Measurements from ENCODE around the gene OXSR1.
A peak's percentile ranks its signal among the peaks of the same experiment; 100 is the strongest.
"Not testable (repeated sequence)": the region's sequence is repeated elsewhere in the genome, so short reads cannot be mapped to it uniquely, and the experiment has no call there.

The OXSR1 gene

GRCh38 chr3:38128303-38128655 is 37.1 kb upstream of the OXSR1 start:
- FAIRE-seq: no peak

- FAIRE-seq: no peak
Observed at GRCh38 chr3:38129058-38129457, 36.3 kb upstream of the OXSR1 start.

- FAIRE-seq: no peak
Observed at GRCh38 chr3:38130631-38131065, 34.7 kb upstream of the OXSR1 start.

- no peak for FAIRE-seq
Observed at GRCh38 chr3:38131621-38132369, 33.5 kb upstream of the OXSR1 start.

- no peak for FAIRE-seq
Observed at GRCh38 chr3:38133209-38133556, 32.2 kb upstream of the OXSR1 start.

- no peak for FAIRE-seq
Observed at GRCh38 chr3:38133557-38134405, 31.6 kb upstream of the OXSR1 start.

- not testable (repeated sequence) for FAIRE-seq
Observed at GRCh38 chr3:38134517-38135143, 30.7 kb upstream of the OXSR1 start.

- not testable (repeated sequence) for FAIRE-seq
Observed at GRCh38 chr3:38135621-38136277, 29.6 kb upstream of the OXSR1 start.

- no peak for FAIRE-seq
Observed at GRCh38 chr3:38136393-38136776, 29.0 kb upstream of the OXSR1 start.

GRCh38 chr3:38136777-38137614 is 28.3 kb upstream of the OXSR1 start, which contains the start of gene ACAA1:
TSS of gene ACAA1 (minus strand) at chr3:38137127. CDS start at chr3:38137035, 92 bp downstream.
- peak; percentile 98 for FAIRE-seq

GRCh38 chr3:38137615-38138348 is 27.6 kb upstream of the OXSR1 start:
- no peak for FAIRE-seq

GRCh38 chr3:38138349-38139190 is 26.8 kb upstream of the OXSR1 start, which contains the start of gene MYD88:
TSS of gene MYD88 (plus strand) at chr3:38138661. CDS start at chr3:38138701, 40 bp downstream.
- FAIRE-seq: no peak

GRCh38 chr3:38139191-38139590 is 26.1 kb upstream of the OXSR1 start:
- no peak for FAIRE-seq

GRCh38 chr3:38139652-38140051 is 25.7 kb upstream of the OXSR1 start:
- FAIRE-seq: no peak

- no peak for FAIRE-seq
Observed at GRCh38 chr3:38140326-38141172, 24.8 kb upstream of the OXSR1 start.

GRCh38 chr3:38141173-38141951 is 24.0 kb upstream of the OXSR1 start:
- no peak for FAIRE-seq

GRCh38 chr3:38141952-38142273 is 23.4 kb upstream of the OXSR1 start:
- FAIRE-seq: no peak

- FAIRE-seq: no peak
Observed at GRCh38 chr3:38142959-38143358, 22.4 kb upstream of the OXSR1 start.

- no peak for FAIRE-seq
Observed at GRCh38 chr3:38143511-38143910, 21.8 kb upstream of the OXSR1 start.
